HEK293T (cell line): ENCODE results near the gene GRAMD1B.

Experiments
- BHLHE40 ChIP-seq: fragments of 450-650 bp; IDR thresholded peaks from 2 replicates; pipeline ENCODE4 v1.6.1; 2016; ENCODE audit warnings: mild to moderate bottlenecking, moderate library complexity, borderline replicate concordance
- ELF4 ChIP-seq: fragments of 450-650 bp; IDR thresholded peaks from 2 replicates; pipeline ENCODE4 v1.6.1; 2017; ENCODE audit warnings: antibody characterized with exemption
- FOXA1 ChIP-seq: fragments of 450-650 bp; IDR thresholded peaks from 2 replicates; pipeline ENCODE4 v1.6.1; 2016; ENCODE audit warnings: mild to moderate bottlenecking
- FOXM1 ChIP-seq: fragments of 450-650 bp; IDR thresholded peaks from 2 replicates; pipeline ENCODE4 v1.6.1; 2017; ENCODE audit warnings: mild to moderate bottlenecking, borderline replicate concordance
- NFRKB ChIP-seq: fragments of 450-650 bp; IDR thresholded peaks from 2 replicates; pipeline ENCODE4 v1.6.1; 2016; ENCODE audit warnings: mild to moderate bottlenecking, moderate library complexity
- PKNOX1 ChIP-seq: fragments of 450-650 bp; IDR thresholded peaks from 2 replicates; pipeline ENCODE4 v1.6.1; 2016
- SP1 ChIP-seq: fragments of 450-650 bp; IDR thresholded peaks from 2 replicates; pipeline ENCODE4 v1.6.1; 2017
- TARDBP ChIP-seq: fragments of 450-650 bp; IDR thresholded peaks from 2 replicates; pipeline ENCODE4 v1.6.1; 2016

GRCh38 chr11:123546515-123546914 lies 116.4 kb downstream of the GRAMD1B start:
- TF ChIP-seq SP1 (no peak), TARDBP (no peak), FOXM1 (no peak), NFRKB (no peak), ELF4 (no peak), FOXA1 (no peak), BHLHE40 (no peak), PKNOX1 (no peak)
